HEK293 (cell line): ENCODE data around the gene KCNE4.

Experiments used
- CTCF ChIA-PET: fragments of 350-600 bp; formaldehyde crosslinking; extraction: SDS; loops from one replicate; lab custom pipeline; 2021; ENCODE audit warnings: antibody characterized with exemption; lab: Yijun Ruan, JAX
- POLR2A ChIA-PET: fragments of 300-600 bp; formaldehyde crosslinking; extraction: SDS; loops from one replicate; lab custom pipeline; 2020; ENCODE audit warnings: antibody characterized with exemption, inconsistent platforms; lab: Yijun Ruan, JAX
- H3K27ac ChIP-seq: fragments of 200-500 bp; sonication (Bioruptor generic); 2 replicates; pipeline ENCODE4 v1.5.1; 2014; ENCODE audit warnings: low read depth, low read length, control low read depth, inconsistent platforms; ENCODE audit errors: extremely low read depth
- H3K36me3 ChIP-seq, 2 experiments: fragments of 200-500 bp in 1 of 2; sonication (Bioruptor generic) in 1 of 2; 1 replicate in 1 of 2; 2 replicates in 1 of 2; pipeline ENCODE4 v1.5.1; 2014 to 2017; ENCODE audit warnings: inconsistent platforms in 2 of 2, low read length in 2 of 2; ENCODE audit not compliant: control insufficient read depth in 2 of 2, insufficient read depth in 1 of 2
- H3K4me1 ChIP-seq: fragments of 200-500 bp; sonication (Bioruptor generic); 2 replicates; pipeline ENCODE4 v1.5.1; 2014; ENCODE audit warnings: mild to moderate bottlenecking, low read length, inconsistent platforms; ENCODE audit not compliant: control insufficient read depth, insufficient read depth
- H3K4me3 ChIP-seq: 2 replicates; pipeline ENCODE4 v1.5.1; 2011; ENCODE audit warnings: low read depth, mild to moderate bottlenecking, control low read depth, low read length, moderate library complexity
- H3K9me3 ChIP-seq: fragments of 200-500 bp; sonication (Bioruptor generic); 2 replicates; pipeline ENCODE4 v1.5.1; 2014; ENCODE audit warnings: low read depth, low read length, inconsistent platforms; ENCODE audit not compliant: control insufficient read depth, insufficient read depth
- GFI1B ChIP-seq: fragments of 450-650 bp; formaldehyde crosslinking; IDR thresholded peaks from 2 replicates; pipeline ENCODE4 v1.5.1; 2016; ENCODE audit warnings: missing biosample characterization, missing genetic modification characterization
- INSM2 ChIP-seq: fragments of 450-650 bp; formaldehyde crosslinking; IDR thresholded peaks from 2 replicates; pipeline ENCODE4 v1.5.1; 2016; ENCODE audit warnings: missing biosample characterization, missing genetic modification characterization
- PRDM1 ChIP-seq: fragments of 450-650 bp; formaldehyde crosslinking; IDR thresholded peaks from 2 replicates; pipeline ENCODE4; 2016; ENCODE audit warnings: missing biosample characterization, missing genetic modification characterization
- SALL2 ChIP-seq: fragments of 450-650 bp; formaldehyde crosslinking; IDR thresholded peaks from 2 replicates; pipeline ENCODE4 v1.5.0; 2017; ENCODE audit warnings: missing biosample characterization, mild to moderate bottlenecking, missing genetic modification characterization, borderline replicate concordance
- SETDB1 ChIP-seq: IDR thresholded peaks from one replicate; pipeline ENCODE4 v1.6.1; 2017; ENCODE audit warnings: mild to moderate bottlenecking, low read length, moderate library complexity, mixed read lengths; ENCODE audit not compliant: insufficient read length
- ZBTB21 ChIP-seq: fragments of 450-650 bp; formaldehyde crosslinking; IDR thresholded peaks from 2 replicates; pipeline ENCODE4 v1.5.1; 2017; ENCODE audit warnings: missing biosample characterization, missing genetic modification characterization
- ZFHX2 ChIP-seq: fragments of 450-650 bp; formaldehyde crosslinking; conservative IDR thresholded peaks from 2 replicates; pipeline ENCODE4 v1.5.1; 2016; ENCODE audit warnings: missing biosample characterization, missing genetic modification characterization
- ZNF132 ChIP-seq: fragments of 450-650 bp; formaldehyde crosslinking; IDR thresholded peaks from 2 replicates; pipeline ENCODE4 v1.5.1; 2017; ENCODE audit warnings: missing biosample characterization, missing genetic modification characterization, borderline replicate concordance
- ZNF16 ChIP-seq: fragments of 450-650 bp; formaldehyde crosslinking; IDR thresholded peaks from 2 replicates; pipeline ENCODE4 v1.5.1; 2016; ENCODE audit warnings: low read depth, missing biosample characterization, missing genetic modification characterization
- ZNF324 ChIP-seq: fragments of 450-650 bp; formaldehyde crosslinking; IDR thresholded peaks from 2 replicates; pipeline ENCODE4 v1.5.1; 2016; ENCODE audit warnings: missing biosample characterization, missing genetic modification characterization
- ZNF354C ChIP-seq: fragments of 450-650 bp; formaldehyde crosslinking; IDR thresholded peaks from 2 replicates; pipeline ENCODE4 v1.5.1; 2016; ENCODE audit warnings: missing biosample characterization, missing genetic modification characterization, low read depth, borderline replicate concordance
- ZNF513 ChIP-seq: fragments of 450-650 bp; IDR thresholded peaks from 2 replicates; pipeline ENCODE4 v1.5.1; 2018; ENCODE audit warnings: missing biosample characterization, missing genetic modification characterization
- ZNF521 ChIP-seq: fragments of 450-650 bp; formaldehyde crosslinking; IDR thresholded peaks from 2 replicates; pipeline ENCODE4 v1.5.1; 2017; ENCODE audit warnings: missing biosample characterization, mild to moderate bottlenecking, missing genetic modification characterization
- ZNF558 ChIP-seq: fragments of 450-650 bp; formaldehyde crosslinking; IDR thresholded peaks from 2 replicates; pipeline ENCODE4 v1.5.1; 2016; ENCODE audit warnings: missing biosample characterization, missing genetic modification characterization
- ZNF629 ChIP-seq: fragments of 450-650 bp; formaldehyde crosslinking; IDR thresholded peaks from 2 replicates; pipeline ENCODE4 v1.5.1; 2017; ENCODE audit warnings: missing biosample characterization, missing genetic modification characterization
- ZNF658 ChIP-seq: fragments of 450-650 bp; formaldehyde crosslinking; IDR thresholded peaks from 2 replicates; pipeline ENCODE4; 2016; ENCODE audit warnings: missing biosample characterization, missing genetic modification characterization
- ZNF664 ChIP-seq: fragments of 450-650 bp; formaldehyde crosslinking; IDR thresholded peaks from 2 replicates; pipeline ENCODE4 v1.5.1; 2016; ENCODE audit warnings: missing biosample characterization, missing genetic modification characterization
- TF ChIP-seq, protein P1 (sequence below): IDR thresholded peaks from 2 replicates; pipeline ENCODE4 v1.6.1; 2011; ENCODE audit warnings: mild to moderate bottlenecking, low read depth, low read length, borderline replicate concordance

Gene KCNE4

GRCh38 chr2:223003191-223003590 lies 48.8 kb upstream of the KCNE4 start (continued):
- TF ChIP-seq, protein P1, sequence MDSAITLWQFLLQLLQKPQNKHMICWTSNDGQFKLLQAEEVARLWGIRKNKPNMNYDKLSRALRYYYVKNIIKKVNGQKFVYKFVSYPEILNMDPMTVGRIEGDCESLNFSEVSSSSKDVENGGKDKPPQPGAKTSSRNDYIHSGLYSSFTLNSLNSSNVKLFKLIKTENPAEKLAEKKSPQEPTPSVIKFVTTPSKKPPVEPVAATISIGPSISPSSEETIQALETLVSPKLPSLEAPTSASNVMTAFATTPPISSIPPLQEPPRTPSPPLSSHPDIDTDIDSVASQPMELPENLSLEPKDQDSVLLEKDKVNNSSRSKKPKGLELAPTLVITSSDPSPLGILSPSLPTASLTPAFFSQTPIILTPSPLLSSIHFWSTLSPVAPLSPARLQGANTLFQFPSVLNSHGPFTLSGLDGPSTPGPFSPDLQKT = no peak
- TF ChIP-seq ZNF16 (tag by site-specific recombination) = no peak
- TF ChIP-seq ZNF354C (tag by site-specific recombination) = no peak
- no peak for TF ChIP-seq ZNF513 (tag by site-specific recombination)
- TF ChIP-seq ZNF558 (tag by site-specific recombination) = no peak
- TF ChIP-seq ZNF132 = no peak
- TF ChIP-seq ZNF664 (tag by site-specific recombination) = no peak

DNA sequence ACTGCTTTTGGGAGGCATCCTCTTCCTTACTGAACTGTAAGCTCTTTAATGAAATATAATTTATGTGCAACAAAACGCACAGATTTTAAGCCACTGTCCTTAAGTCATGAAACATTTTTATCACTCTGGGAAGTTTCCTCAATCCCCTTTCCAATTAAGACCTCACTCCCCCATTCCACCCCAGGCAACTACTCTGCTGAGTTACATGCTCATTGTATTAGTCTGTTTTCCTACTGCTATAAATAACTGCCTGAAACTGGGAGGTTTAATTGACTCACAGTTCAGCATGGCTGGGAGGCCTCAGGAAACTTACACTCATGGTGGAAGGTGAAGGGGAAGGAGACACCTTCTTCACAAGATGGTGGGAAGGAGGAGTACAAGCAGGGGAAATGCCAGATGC lies 46.5 kb upstream of the KCNE4 start:
- H3K9me3 ChIP-seq = no peaks in the 10 kb centered on the region
- no peaks in the 10 kb centered on the region for H3K4me1 ChIP-seq
- H3K4me3 ChIP-seq = no peak overlapping the region
- ChIA-PET POLR2A (no interaction called here), CTCF (interaction anchor here (1.2 kb wide), 1 partner anchor 33 kb away, joined by 4 read pairs; no protein-coding TSS in a partner anchor)
- H3K27ac ChIP-seq = no peak overlapping the region
- TF ChIP-seq ZNF658 (tag by site-specific recombination) (no peak), SETDB1 (no peak), GFI1B (no peak), ZNF324 (tag by site-specific recombination) (no peak), ZBTB21 (tag by site-specific recombination) (no peak), PRDM1 (tag by site-specific recombination) (no peak), ZNF521 (tag by site-specific recombination) (no peak), ZNF629 (tag by site-specific recombination) (no peak)
- no peaks in the 10 kb centered on the region for H3K36me3 ChIP-seq

GRCh38 chr2:223007531-223007930 lies 44.5 kb upstream of the KCNE4 start:
- CTCF ChIA-PET = interaction anchor here (0.6 kb wide), 1 partner anchor 96 kb away, joined by 3 read pairs; no protein-coding TSS in a partner anchor
- Histone ChIP-seq H3K4me1 (no peaks in the 10 kb centered on the region), H3K27ac (no peak overlapping the region)
- TF ChIP-seq SALL2 (no peak), ZFHX2 (no peak), INSM2 (tag by site-specific recombination) (no peak), ZNF354C (tag by site-specific recombination) (no peak)
- TF ChIP-seq, all 188 proteins: peak for 0
- Histone ChIP-seq H3K36me3 (no peaks in the 10 kb centered on the region), H3K9me3 (no peaks in the 10 kb centered on the region), H3K4me3 (no peak overlapping the region)
- POLR2A ChIA-PET = no interaction called here
